ENCODE data around the gene GNG7.
"Not testable (repeated sequence)": the region's sequence is repeated elsewhere in the genome, so short reads cannot be mapped to it uniquely, and the experiment has no call there.

Gene GNG7

GRCh38 chr19:2726160-2726855 lies 23.8 kb upstream of the GNG7 start:
- DNase-seq: no peak

DNA sequence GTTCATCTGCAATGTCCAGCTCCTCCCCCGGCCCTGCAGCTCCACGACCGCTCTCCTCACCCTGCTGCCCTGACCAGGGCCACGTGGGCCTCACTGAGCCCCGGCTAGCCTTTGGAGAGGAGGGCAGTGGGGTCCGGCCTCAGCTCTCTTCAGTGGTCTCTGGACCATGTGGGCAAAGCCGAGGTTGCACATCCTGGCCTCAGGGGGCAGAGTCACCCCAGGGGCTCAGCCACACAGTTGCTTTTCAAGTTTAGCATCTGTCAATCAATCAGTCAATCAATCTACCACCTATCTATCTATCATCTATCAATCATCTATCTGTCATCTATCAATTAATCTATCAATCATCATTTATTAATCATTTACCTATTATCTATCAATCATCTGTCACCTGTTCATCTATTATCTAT lies 21.7 kb upstream of the GNG7 start:
- no peak for DNase-seq

DNA sequence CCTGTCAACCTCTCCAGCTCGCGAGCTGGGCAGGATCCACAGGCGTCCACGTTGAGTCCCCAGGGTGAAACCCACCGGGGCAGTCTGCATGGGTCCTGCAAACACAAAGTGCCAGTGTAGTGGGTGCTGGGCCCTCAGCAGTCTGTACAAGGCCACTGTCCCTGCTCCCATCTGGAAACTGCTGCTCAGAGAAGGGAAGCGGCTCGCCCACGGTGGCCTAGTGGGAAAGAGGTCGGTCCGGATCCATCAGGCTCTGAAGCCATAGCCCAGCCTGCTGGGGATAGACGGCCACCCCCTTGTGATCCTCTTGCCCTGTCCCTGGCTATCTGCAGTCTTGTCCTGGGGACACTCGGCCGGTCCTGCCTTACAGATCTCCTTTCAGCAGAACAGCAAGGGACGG lies 21.3 kb upstream of the GNG7 start:
- no peak for DNase-seq

DNA sequence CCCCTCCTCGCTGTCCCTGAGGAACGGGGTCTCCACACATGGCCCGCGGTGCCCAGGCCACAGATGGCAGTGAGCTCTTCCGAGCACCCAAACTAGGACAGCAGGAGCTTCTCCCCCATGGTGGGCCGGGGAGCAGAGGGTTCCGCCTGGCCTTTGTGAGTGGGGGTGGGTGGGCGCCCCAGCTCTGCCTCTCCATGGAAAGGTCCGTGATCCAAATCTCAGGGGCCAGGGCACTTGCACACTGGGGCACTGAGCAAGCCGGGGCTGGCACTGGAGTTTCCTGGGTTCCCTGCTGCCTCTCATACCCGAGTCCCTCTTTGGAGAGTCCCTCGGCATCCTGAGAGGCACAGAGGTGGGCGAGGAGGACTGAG lies 20.8 kb upstream of the GNG7 start:
- DNase-seq: no peak

- DNase-seq: no peak
Observed at GRCh38 chr19:2722541-2723344, 20.2 kb upstream of the GNG7 start.

DNA sequence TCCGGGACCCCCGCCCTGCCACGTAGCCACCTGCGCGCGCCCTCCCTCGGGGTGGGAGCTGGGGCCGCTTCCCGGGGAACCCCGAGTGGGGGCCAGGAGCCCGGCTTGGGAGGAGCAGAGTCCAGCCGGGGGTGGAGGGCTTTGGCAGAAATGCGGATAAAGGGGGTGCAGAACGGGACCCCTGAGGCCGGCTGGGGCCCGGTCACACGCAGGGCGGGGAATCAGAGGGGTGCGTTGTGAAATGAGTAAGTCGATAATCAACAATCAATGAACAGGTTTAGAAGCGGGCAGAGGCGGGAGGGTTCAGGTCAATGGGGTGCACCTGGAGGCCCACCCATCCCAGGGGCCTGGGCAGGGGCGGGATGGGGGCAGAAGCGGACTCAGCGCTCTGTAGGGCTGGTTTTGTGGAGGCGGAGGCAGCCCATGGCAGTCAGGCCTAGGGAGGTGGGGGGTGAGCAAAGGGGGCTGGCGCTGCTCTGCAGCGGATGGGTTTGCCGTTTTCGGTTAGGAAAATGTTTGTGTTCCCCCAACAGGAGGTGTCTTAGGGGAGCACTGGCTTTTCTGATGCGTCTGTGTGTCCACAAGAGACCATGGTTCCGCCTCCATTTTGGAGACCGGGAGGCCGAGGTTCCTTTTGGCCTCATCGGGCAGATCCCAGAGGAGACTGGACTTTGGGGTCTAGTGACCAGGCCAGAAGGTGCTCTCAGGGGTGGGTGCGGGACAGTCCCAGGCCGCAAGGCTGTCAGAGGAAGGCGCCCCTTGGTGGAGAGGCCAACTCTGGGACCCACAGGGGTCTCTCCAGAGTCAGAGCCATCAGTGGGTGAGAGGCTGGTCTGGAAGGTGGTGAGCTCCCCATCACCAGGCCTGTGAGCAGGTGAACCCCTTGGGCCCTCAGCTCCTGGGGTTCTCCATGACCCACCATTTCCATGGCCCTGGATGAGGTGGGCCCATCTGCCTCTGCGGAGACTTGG lies 19.4 kb upstream of the GNG7 start:
- DNase-seq: no peak

DNA sequence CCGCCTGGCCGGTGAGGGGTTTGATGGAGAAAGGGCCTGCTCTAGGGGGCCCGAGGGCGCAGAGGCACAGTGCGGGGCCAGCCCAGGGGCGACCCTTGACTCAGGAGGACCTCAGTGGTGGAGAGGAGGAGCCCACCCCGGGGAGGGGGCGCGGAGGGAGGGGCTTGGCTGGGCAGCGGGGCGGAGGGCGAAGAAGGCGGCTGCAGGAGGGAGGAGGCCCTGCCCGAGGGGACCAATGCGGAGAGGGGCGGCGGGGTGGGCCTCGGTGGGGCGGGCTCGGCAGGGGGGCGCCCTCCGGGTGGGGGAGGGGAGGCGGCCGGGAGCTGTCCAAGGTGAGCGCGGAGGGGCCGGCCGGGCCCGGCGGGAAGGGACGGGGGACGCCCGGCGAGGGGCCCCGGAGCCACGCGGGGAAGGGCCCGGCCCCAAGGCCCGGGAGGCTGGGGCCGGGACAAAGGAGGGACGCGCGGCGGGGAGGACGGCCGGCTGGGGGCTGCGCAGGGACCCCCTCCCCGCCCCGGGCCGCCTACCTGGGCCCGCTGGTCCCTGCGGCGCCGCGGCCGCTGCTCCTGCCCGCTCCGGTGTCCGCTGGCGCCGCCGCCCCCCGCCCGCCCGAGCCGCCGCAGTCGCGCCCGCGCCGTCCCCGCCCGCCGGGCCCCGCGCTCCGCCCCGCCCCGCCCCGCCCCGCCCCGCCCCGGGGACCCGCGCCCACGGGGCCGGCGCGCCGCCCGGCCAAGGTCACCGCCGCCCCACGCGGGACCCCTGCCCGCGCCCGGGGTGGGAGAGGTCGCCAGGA lies 18.5 kb upstream of the GNG7 start, which contains the start of gene DIRAS1:
TSS of gene DIRAS1 (minus strand) at position 596 of the 793 bp plus-strand sequence. CDS start 3,566 bp downstream, outside the sequence.
- DNase-seq: no peak

DNA sequence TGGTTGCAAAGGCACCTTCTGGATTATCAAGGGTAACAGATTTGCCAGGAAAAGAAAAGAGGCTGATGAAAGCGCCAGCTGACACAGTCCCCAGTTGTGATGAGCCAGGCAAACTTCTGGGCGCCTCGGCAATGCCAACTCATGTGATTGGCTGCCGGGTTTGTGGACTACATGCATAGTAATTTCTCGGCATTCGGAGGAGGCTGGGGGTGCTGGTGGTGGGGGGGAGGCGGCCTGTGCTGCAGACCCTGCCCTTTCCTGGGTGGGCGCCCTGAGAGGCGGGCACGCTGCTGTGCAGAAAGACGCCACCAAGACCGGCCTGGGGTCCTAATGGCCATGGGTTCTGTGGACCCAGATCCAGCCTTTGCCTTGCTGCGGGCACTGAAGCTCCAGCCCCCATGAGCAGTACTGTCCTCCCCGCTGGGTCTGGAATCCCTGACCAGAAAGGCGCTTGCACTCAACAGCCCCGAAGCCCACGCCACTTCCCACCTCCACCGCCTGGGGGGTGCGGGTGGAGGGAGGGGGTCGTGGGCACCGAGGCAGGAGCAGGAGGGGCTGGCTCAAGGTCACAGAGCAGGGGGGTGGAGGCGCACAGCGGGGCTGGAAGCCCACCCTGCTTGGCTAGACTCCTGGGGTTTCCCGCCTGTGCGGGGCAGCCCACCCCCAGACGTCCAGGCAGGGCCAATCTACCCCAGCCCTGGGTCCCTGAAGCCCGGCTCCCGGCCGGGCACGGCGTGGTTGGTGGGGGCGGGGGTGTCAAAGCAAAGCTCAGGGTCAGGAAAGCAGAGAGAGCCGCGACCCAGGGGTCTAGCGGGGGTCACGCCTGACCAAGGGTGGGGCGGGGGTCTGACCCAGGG lies 17.7 kb upstream of the GNG7 start:
- DNase-seq: no peak

- DNase-seq: no peak
Observed at GRCh38 chr19:2719232-2719735, 16.8 kb upstream of the GNG7 start.

GRCh38 chr19:2717638-2718541 lies 15.4 kb upstream of the GNG7 start:
- no peak for DNase-seq

GRCh38 chr19:2716722-2717637 lies 14.5 kb upstream of the GNG7 start:
- no peak for DNase-seq

DNA sequence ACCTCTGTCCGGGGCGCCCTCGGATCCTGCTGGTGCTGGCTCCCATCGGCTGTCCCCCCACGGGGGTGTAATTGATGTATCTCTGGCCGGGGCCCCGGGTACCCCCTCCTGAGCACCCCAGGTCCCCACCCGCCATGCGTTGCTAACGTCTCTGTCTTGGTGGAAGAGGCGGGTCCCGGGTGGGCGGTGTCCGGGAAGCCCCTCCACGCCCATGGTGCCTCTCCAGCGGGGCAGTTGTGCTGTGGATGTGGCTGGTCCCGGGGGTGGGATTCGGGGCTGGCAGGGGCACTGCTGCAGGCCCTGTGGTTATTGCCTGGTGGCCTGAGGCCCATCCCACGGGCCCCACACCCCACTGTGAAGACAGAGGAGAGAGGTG lies 13.8 kb upstream of the GNG7 start:
- no peak for DNase-seq

- DNase-seq: no peak
Observed at GRCh38 chr19:2715470-2716274, 13.2 kb upstream of the GNG7 start.

DNA sequence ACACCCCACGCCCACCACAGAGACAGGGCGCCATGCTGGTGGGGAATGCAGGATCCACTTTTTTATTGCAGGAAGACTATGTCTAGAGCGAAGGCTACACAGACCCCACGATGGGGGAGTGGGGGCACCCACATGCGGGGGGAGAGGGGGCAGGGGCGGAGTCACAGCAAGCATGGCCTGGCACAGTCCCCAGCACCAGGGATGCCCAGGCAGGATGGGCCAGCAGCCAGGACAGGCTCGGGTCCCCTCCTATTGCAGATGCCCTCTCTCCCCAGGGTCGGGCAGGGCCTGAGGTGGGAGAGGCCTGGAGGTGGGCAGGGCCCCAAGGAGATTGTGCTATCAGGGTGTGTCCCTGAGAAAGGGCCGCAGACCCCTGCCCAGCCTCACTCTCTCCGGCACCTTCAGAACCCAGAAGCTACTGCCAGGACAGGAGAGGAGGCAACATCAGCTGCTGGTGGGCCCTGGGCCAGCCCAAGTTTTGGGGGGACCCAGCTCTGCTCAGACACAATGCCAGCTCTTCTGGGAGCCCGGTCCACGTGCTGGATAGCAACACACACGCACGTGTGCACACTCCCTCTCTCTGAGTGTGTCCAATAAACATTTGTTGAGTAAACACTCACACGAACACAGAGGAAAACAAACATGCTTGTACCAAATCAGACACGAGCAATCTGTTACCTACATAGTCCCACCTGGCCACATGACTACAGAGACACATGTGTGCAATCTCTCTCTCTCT lies 12.2 kb upstream of the GNG7 start:
- no peak for DNase-seq

GRCh38 chr19:2714102-2714501 lies 11.6 kb upstream of the GNG7 start:
- not testable (repeated sequence) for DNase-seq

- not testable (repeated sequence) for DNase-seq
Observed at GRCh38 chr19:2713170-2713569, 10.7 kb upstream of the GNG7 start.

- DNase-seq: no peak
Observed at GRCh38 chr19:2711875-2712205, 9.3 kb upstream of the GNG7 start.
